ENCODE results near the gene C10orf71. TPM values are rescaled to one million over a fixed set of nuclear protein-coding genes. Genes with fewer than 3 reads are reported as not detected.

C10orf71 gene
- total RNA-seq, 3 donors from 2014 or later = 0.05 TPM; not detected in 2

- no peak overlapping the region for H3K4me3 ChIP-seq
- intact Hi-C loops (cut with DNase I, micrococcal nuclease) = no loop called here
- TF ChIP-seq CTCF (IDR thresholded peaks at IDR 0.05) = no peak
- no peaks in the 10 kb centered on the region for H3K36me3 ChIP-seq (ENCODE audit: low read depth)
- no peaks in the 10 kb centered on the region for H3K9me3 ChIP-seq
- no peaks in the 10 kb centered on the region for H3K4me1 ChIP-seq (ENCODE audit: low read depth)
- ATAC-seq = no peak
- DNase-seq = no peak
Observed at GRCh38 chr10:49311555-49312236, 12.7 kb downstream of the C10orf71 start.

DNA sequence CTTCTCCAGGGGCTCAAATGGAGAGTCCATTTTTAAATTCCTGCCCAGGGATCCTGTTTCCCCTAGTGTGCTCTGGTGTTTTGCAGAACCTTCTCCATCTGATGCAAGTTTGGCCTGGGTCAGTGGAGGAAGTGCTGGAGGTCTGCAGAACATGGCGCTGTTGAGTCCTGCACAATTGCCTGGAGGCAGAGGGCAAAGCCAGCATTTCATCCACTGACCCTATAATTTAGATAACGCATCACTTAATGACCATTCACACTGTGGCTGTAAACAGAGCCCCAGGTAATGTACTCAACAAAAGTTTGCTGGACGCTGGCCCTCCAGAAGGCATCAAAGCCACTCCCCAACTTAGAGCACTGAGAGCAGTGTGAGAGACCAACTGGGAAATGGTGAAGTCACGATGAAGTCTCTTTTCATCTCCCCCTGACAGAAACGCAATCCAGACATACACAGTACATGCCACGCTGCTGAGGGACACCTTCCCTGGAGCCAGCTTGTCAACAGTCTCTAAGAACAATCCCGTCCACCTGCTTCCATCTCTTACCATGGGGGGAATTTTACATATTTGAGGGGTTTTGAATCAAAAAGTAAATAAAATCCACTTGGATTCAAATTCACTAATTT lies 13.4 kb downstream of the C10orf71 start:
- Histone ChIP-seq H3K36me3 (ENCODE audit: low read depth) (no peaks in the 10 kb centered on the region), H3K4me1 (ENCODE audit: low read depth) (no peaks in the 10 kb centered on the region), H3K4me3 (no peak overlapping the region), H3K9me3 (no peaks in the 10 kb centered on the region)
- DNase-seq (no peak), ATAC-seq (no peak)
- intact Hi-C loops (cut with DNase I, micrococcal nuclease) = no loop called here
- TF ChIP-seq CTCF (IDR thresholded peaks at IDR 0.05) = no peak

DNA sequence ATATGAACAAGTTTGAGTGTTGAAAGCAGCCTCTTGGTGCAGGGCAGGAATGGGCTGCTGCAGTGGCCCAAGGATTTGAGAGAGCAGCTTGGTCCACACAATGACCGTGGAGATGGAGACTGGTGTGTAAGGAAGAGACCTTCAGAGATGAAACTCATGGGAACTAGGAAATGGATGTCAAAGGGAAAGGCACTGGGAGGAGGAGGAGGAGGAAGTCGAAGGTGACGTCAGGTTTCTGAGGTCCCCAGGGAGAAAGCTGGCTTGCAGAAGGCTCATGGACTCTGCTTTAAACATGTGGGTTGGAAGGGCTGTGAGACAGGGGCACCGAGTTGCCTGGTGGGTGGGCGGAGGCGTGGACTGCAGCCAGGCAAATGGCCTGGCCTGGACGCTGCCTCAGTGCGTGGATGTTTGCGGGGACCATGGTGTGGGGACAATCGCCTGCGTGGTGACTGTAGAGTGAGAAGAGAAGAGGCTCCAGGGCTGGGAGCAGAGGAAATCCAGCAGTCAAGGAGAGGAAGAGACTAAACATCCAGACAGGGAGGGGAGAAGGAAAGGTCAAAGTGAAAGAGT lies 14.6 kb downstream of the C10orf71 start:
- intact Hi-C loops (cut with DNase I, micrococcal nuclease) = no loop called here
- Histone ChIP-seq H3K36me3 (ENCODE audit: low read depth) (no peaks in the 10 kb centered on the region), H3K9me3 (no peaks in the 10 kb centered on the region), H3K4me3 (no peak overlapping the region), H3K4me1 (ENCODE audit: low read depth) (no peaks in the 10 kb centered on the region)
- no peak for ATAC-seq
- TF ChIP-seq CTCF (IDR thresholded peaks at IDR 0.05) = no peak
- no peak for DNase-seq

DNA sequence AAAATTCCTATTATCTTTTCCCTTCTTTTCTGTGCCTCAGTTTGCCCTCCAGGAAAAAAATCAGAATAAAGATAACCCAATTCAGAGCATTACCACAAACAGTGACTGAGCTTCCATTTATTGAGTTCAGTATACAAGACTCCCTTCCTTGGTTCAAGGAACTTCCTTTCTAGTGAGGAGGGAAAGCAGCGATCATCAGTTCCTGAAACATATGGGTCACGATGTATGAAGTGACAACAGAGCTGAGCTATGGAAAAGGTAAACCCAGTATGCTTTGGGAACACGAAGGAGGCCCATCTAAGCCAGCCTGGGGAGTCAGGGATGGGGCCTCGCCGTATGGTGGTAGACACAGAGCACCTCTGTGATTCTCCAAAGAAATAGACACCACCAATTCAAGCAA lies 15.8 kb downstream of the C10orf71 start:
- H3K9me3 ChIP-seq = no peaks in the 10 kb centered on the region
- no peak overlapping the region for H3K4me3 ChIP-seq
- ATAC-seq (no peak), DNase-seq (no peak)
- no peaks in the 10 kb centered on the region for H3K4me1 ChIP-seq (ENCODE audit: low read depth)
- TF ChIP-seq CTCF (IDR thresholded peaks at IDR 0.05) = no peak
- H3K36me3 ChIP-seq (ENCODE audit: low read depth) = no peaks in the 10 kb centered on the region
- intact Hi-C loops (cut with DNase I, micrococcal nuclease) = no loop called here

DNA sequence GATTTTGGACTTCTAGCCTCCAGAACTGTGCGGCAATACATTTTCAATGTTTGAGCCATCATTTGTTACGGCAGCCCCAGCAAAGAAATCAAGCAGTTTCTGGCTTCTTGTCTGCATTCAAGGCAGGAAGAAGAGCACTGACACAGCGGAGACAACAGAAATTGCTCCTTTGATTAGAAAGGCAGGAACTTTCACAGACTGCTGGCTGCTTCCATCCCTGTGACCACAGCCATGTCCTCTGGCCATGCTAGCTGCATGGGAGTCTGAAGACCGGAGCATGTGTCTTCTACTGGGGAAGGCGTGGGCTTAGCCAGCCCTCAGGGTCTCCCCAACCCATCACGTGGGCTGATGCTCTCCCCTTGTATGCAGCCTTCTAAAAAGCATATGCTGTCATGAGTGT lies 19.1 kb downstream of the C10orf71 start:
- Histone ChIP-seq H3K36me3 (ENCODE audit: low read depth) (no peaks in the 10 kb centered on the region), H3K4me3 (no peak overlapping the region), H3K9me3 (no peaks in the 10 kb centered on the region), H3K4me1 (ENCODE audit: low read depth) (no peaks in the 10 kb centered on the region)
- no peak for TF ChIP-seq CTCF (IDR thresholded peaks at IDR 0.05)
- intact Hi-C loops (cut with DNase I, micrococcal nuclease) = no loop called here
- ATAC-seq = no peak
- DNase-seq = no peak
